CD8-positive, alpha-beta memory T cell (primary cell): ENCODE results near the gene DESI2. TPM values are rescaled to one million over a fixed set of nuclear protein-coding genes. Genes with fewer than 3 reads are reported as not detected.
"Not testable (repeated sequence)": the region's sequence is repeated elsewhere in the genome, so short reads cannot be mapped to it uniquely, and the experiment has no call there.

Experiments used
- CTCF ChIA-PET: fragments of 350-600 bp; sonication (Branson Sonifier 250); formaldehyde crosslinking; loops from one replicate; lab custom pipeline; 2021; ENCODE audit warnings: antibody characterized with exemption; lab: Charles Lee
- POLR2A ChIA-PET: fragments of 350-600 bp; sonication (Branson Sonifier 250); formaldehyde crosslinking; loops from one replicate; lab custom pipeline; 2021; ENCODE audit warnings: antibody characterized with exemption; lab: Charles Lee
- DNase-seq, 5 donors: peaks; one replicate each; pipeline versions ENCODE4 v3.0.0 to v3.0.0-alpha.2; 2020 to 2022; ENCODE audit warnings: mixed read lengths in 1 of 5
- H3K27ac ChIP-seq: one replicate; pipeline ENCODE4 v1.7.0; 2013; ENCODE audit warnings: low read depth, mild to moderate bottlenecking, low read length, moderate library complexity
- H3K27me3 ChIP-seq: 2 replicates; pipeline ENCODE4 v1.7.0; 2013; ENCODE audit warnings: low read length, mild to moderate bottlenecking; ENCODE audit not compliant: insufficient read depth, poor library complexity, severe bottlenecking
- H3K36me3 ChIP-seq: 2 replicates; pipeline ENCODE4 v1.7.0; 2013; ENCODE audit warnings: mild to moderate bottlenecking, low read length, moderate library complexity; ENCODE audit not compliant: insufficient read depth
- H3K4me1 ChIP-seq: 2 replicates; pipeline ENCODE4 v1.7.0; 2013; ENCODE audit warnings: mild to moderate bottlenecking, low read length, moderate library complexity; ENCODE audit not compliant: insufficient read depth
- H3K4me3 ChIP-seq: 2 replicates; pipeline ENCODE4 v1.7.0; 2013; ENCODE audit warnings: mild to moderate bottlenecking, low read length
- H3K9me3 ChIP-seq: 2 replicates; pipeline ENCODE4 v1.7.0; 2013; ENCODE audit warnings: mild to moderate bottlenecking, low read length
- H3K27ac Mint-ChIP-seq, 8 donors: one replicate each; pipeline ENCODE4 v1.8.0; 2020 to 2021; ENCODE audit warnings: mixed read lengths in 8 of 8, mild to moderate bottlenecking in 6 of 8, inconsistent platforms in 3 of 8, moderate library complexity in 3 of 8
- H3K27me3 Mint-ChIP-seq, 2 donors: one replicate each; pipeline ENCODE4 v1.8.0; 2020 to 2021; ENCODE audit warnings: mixed read lengths in 2 of 2, mild to moderate bottlenecking in 1 of 2, moderate library complexity in 1 of 2
- H3K36me3 Mint-ChIP-seq, 3 donors: one replicate each; pipeline ENCODE4 v1.8.0; 2020 to 2021; ENCODE audit warnings: mixed read lengths in 3 of 3, inconsistent platforms in 1 of 3, mild to moderate bottlenecking in 1 of 3
- H3K4me1 Mint-ChIP-seq, 3 donors: one replicate each; pipeline ENCODE4 v1.8.0; 2020 to 2021; ENCODE audit warnings: mixed read lengths in 3 of 3, inconsistent platforms in 1 of 3, mild to moderate bottlenecking in 1 of 3
- H3K4me3 Mint-ChIP-seq, 7 donors: one replicate each; pipeline ENCODE4 v1.8.0; 2020 to 2021; ENCODE audit warnings: mixed read lengths in 7 of 7, mild to moderate bottlenecking in 6 of 7, moderate library complexity in 4 of 7, inconsistent platforms in 2 of 7
- H3K9me3 Mint-ChIP-seq, 5 donors: one replicate each; pipeline ENCODE4 v1.8.0; 2020 to 2022; ENCODE audit warnings: mixed read lengths in 5 of 5, mild to moderate bottlenecking in 3 of 5, moderate library complexity in 2 of 5, inconsistent platforms in 1 of 5
- polyA plus RNA-seq: library from polyadenylated mRNA; unstranded; fragments of 300-500 nt; fragmentation: Illumina TruSeq; gene quantifications from one replicate; pipeline ENCODE4 v1.2.3, GENCODE V29; 2021
- total RNA-seq, 2 experiments: library from RNA; stranded (reverse); gene quantifications; one replicate each; pipeline ENCODE4 v1.2.3, GENCODE V29; 2021

The DESI2 gene
- total and polyA plus RNA-seq, 3 experiments from 2014 or later: 21.4 to 33.7 (median 32.9) TPM

- no peaks in the 10 kb centered on the region for H3K9me3 Mint-ChIP-seq
- no peaks in the 10 kb centered on the region for H3K9me3 ChIP-seq
- CTCF ChIA-PET: no interaction called here
- H3K4me1 Mint-ChIP-seq: peaks cover 9 to 14% (median 11%) of the 10 kb centered on the region in 3 donors
- H3K36me3 ChIP-seq: no peaks in the 10 kb centered on the region
- peak overlapping the region in 5 of 7 donors; percentile 41 to 63 (median 55) for H3K4me3 Mint-ChIP-seq
- H3K4me1 ChIP-seq: no peaks in the 10 kb centered on the region
- H3K27ac Mint-ChIP-seq: peak overlapping the region in 1 of 8 donors; percentile 58
- peaks cover 0 to 3% (median 1%) of the 10 kb centered on the region in 3 donors for H3K36me3 Mint-ChIP-seq
- H3K27ac ChIP-seq: no peak overlapping the region
- peaks cover 13 to 26% of the 10 kb centered on the region in 2 donors for H3K27me3 Mint-ChIP-seq
- H3K27me3 ChIP-seq: no peaks in the 10 kb centered on the region
- POLR2A ChIA-PET: no interaction called here
- no peak overlapping the region for H3K4me3 ChIP-seq
- DNase-seq: no peak
These were observed 80.0 kb downstream of the DESI2 start for GRCh38 chr1:244732851-244733450.

GRCh38 chr1:244735404-244735803 lies 82.5 kb downstream of the DESI2 start:
- Mint-ChIP-seq H3K27me3 (peaks cover 6 to 21% of the 10 kb centered on the region in 2 donors), H3K4me1 (peaks cover 0 to 4% (median 2%) of the 10 kb centered on the region in 3 donors), H3K27ac (no peak overlapping the region), H3K4me3 (peak overlapping the region in 1 of 7 donors; percentile 37), H3K36me3 (peaks cover 0 to 3% (median 0%) of the 10 kb centered on the region in 3 donors), H3K9me3 (no peaks in the 10 kb centered on the region)
- H3K27ac ChIP-seq: no peak overlapping the region
- H3K9me3 ChIP-seq: no peaks in the 10 kb centered on the region
- no peaks in the 10 kb centered on the region for H3K36me3 ChIP-seq
- no peak for DNase-seq
- H3K4me1 ChIP-seq: no peaks in the 10 kb centered on the region
- CTCF ChIA-PET: interaction anchor here (1.5 kb wide), 1 partner anchor 133 kb away, joined by 3 read pairs; no protein-coding TSS in a partner anchor
- H3K27me3 ChIP-seq: no peaks in the 10 kb centered on the region
- POLR2A ChIA-PET: no interaction called here
- H3K4me3 ChIP-seq: no peak overlapping the region

- Mint-ChIP-seq H3K4me3 (no peak overlapping the region), H3K27me3 (peaks cover 6 to 20% of the 10 kb centered on the region in 2 donors), H3K9me3 (no peaks in the 10 kb centered on the region), H3K36me3 (peaks cover 0 to 3% (median 0%) of the 10 kb centered on the region in 3 donors), H3K4me1 (peaks cover 0 to 2% (median under 1%) of the 10 kb centered on the region in 3 donors), H3K27ac (peak overlapping the region in 1 of 8 donors; percentile 52)
- DNase-seq: no peak
- Histone ChIP-seq H3K27me3 (no peaks in the 10 kb centered on the region), H3K9me3 (no peaks in the 10 kb centered on the region), H3K4me3 (no peak overlapping the region), H3K27ac (no peak overlapping the region), H3K36me3 (no peaks in the 10 kb centered on the region), H3K4me1 (no peaks in the 10 kb centered on the region)
- POLR2A ChIA-PET: no interaction called here
- CTCF ChIA-PET: interaction anchor here (1.5 kb wide), 1 partner anchor 133 kb away, joined by 3 read pairs; no protein-coding TSS in a partner anchor
These were observed 83.1 kb downstream of the DESI2 start for GRCh38 chr1:244735876-244736561.

GRCh38 chr1:244739140-244739539 lies 86.2 kb downstream of the DESI2 start:
- H3K27me3 ChIP-seq, H3K9me3 Mint-ChIP-seq, H3K4me3 ChIP-seq, H3K27ac ChIP-seq, H3K36me3 ChIP-seq, H3K4me1 Mint-ChIP-seq, H3K27me3 Mint-ChIP-seq, H3K4me3 Mint-ChIP-seq, H3K4me1 ChIP-seq, H3K9me3 ChIP-seq, H3K36me3 Mint-ChIP-seq, CTCF ChIA-PET, POLR2A ChIA-PET, DNase-seq, H3K27ac Mint-ChIP-seq: not testable (repeated sequence)

- H3K27me3 ChIP-seq, H3K27me3 Mint-ChIP-seq, POLR2A ChIA-PET, DNase-seq, H3K36me3 ChIP-seq, H3K27ac ChIP-seq, H3K36me3 Mint-ChIP-seq, H3K27ac Mint-ChIP-seq, H3K4me1 Mint-ChIP-seq, CTCF ChIA-PET, H3K4me1 ChIP-seq, H3K4me3 ChIP-seq, H3K4me3 Mint-ChIP-seq, H3K9me3 ChIP-seq, H3K9me3 Mint-ChIP-seq: not testable (repeated sequence)
These were observed 87.2 kb downstream of the DESI2 start for GRCh38 chr1:244740027-244740617.

- Mint-ChIP-seq H3K4me3 (no peak overlapping the region), H3K9me3 (no peaks in the 10 kb centered on the region), H3K36me3 (no peaks in the 10 kb centered on the region), H3K27ac (no peak overlapping the region), H3K4me1 (no peaks in the 10 kb centered on the region), H3K27me3 (peaks cover 0 to 5% of the 10 kb centered on the region in 2 donors)
- Histone ChIP-seq H3K4me1 (no peaks in the 10 kb centered on the region), H3K27ac (no peak overlapping the region), H3K4me3 (no peak overlapping the region), H3K36me3 (no peaks in the 10 kb centered on the region), H3K27me3 (no peaks in the 10 kb centered on the region), H3K9me3 (no peaks in the 10 kb centered on the region)
- DNase-seq: no peak
- POLR2A ChIA-PET: no interaction called here
- CTCF ChIA-PET: no interaction called here
These were observed 88.8 kb downstream of the DESI2 start for GRCh38 chr1:244741692-244742091.

GRCh38 chr1:244749230-244750016 lies 96.5 kb downstream of the DESI2 start:
- Histone ChIP-seq H3K4me3 (no peak overlapping the region), H3K27me3 (no peaks in the 10 kb centered on the region), H3K4me1 (no peaks in the 10 kb centered on the region), H3K9me3 (no peaks in the 10 kb centered on the region), H3K27ac (no peak overlapping the region), H3K36me3 (no peaks in the 10 kb centered on the region)
- ChIA-PET POLR2A (no interaction called here), CTCF (no interaction called here)
- no peaks in the 10 kb centered on the region for H3K36me3 Mint-ChIP-seq
- no peak overlapping the region for H3K27ac Mint-ChIP-seq
- H3K27me3 Mint-ChIP-seq: no peaks in the 10 kb centered on the region
- H3K4me1 Mint-ChIP-seq: no peaks in the 10 kb centered on the region
- no peaks in the 10 kb centered on the region for H3K9me3 Mint-ChIP-seq
- DNase-seq: no peak
- no peak overlapping the region for H3K4me3 Mint-ChIP-seq
